Measurements from ENCODE around the gene ZSWIM4.
"Not testable (repeated sequence)": the region's sequence is repeated elsewhere in the genome, so short reads cannot be mapped to it uniquely, and the experiment has no call there.

Gene ZSWIM4

GRCh38 chr19:13778398-13778797, 16.8 kb upstream of the ZSWIM4 start:
- no peak for DNase-seq (ENCODE audit: low spot score)
- TF ChIP-seq CTCF (IDR thresholded peaks at IDR 0.05; ENCODE audit: borderline replicate concordance, control extremely low read depth, extremely low read depth, insufficient read depth, missing control alignments) = no peak
- in situ Hi-C loops (cut with MboI; ENCODE audit: low sequenced_read_pairs, unreplicated experiment) = no loop called here

DNA sequence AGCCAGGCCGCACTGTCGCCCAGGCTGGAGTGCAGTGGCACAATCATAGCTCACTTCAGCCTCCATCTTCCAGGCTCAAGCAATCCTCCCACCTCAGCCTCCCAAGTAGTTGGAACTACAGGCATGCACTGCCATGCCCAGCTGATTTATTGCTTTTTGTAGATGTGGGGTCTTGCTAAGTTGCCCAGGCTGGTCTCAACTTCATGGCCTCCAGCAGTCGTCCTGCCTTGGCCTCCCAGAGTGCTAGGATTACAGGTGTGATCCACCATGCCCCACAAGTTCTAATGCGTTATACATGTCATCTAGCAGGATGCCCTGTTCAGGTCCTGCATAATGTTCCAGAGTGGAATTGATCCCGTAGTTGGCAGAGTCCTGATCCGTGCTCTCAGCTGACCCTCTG, 16.4 kb upstream of the ZSWIM4 start:
- in situ Hi-C loops (cut with MboI; ENCODE audit: low sequenced_read_pairs, unreplicated experiment) = no loop called here
- no peak for TF ChIP-seq CTCF (IDR thresholded peaks at IDR 0.05; ENCODE audit: borderline replicate concordance, control extremely low read depth, extremely low read depth, insufficient read depth, missing control alignments)
- DNase-seq (ENCODE audit: low spot score) = no peak

DNA sequence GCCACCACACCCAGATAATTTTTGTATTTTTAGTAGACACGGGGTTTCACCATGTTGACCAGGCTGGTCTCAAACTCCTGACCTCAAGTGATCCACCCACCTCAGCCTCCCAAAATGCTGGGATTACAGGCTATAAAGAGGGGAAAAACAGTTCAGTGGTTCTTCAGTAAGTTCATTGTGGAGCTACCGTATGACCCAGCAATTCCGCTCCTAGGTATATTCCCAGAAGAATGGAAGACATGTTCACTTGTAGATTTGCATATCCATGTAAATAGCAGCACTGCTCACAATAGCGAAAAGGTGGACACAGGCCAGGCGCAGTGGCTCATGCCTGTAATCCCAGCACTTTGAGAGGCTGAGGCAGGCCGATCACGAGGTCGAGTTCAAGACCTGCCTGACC, 15.4 kb upstream of the ZSWIM4 start:
- in situ Hi-C loops (cut with MboI; ENCODE audit: low sequenced_read_pairs, unreplicated experiment) = loop anchor here (5.0 kb wide), 1 partner anchor 83 kb away; no protein-coding TSS in a partner anchor
- not testable (repeated sequence) for DNase-seq (ENCODE audit: low spot score)

GRCh38 chr19:13781547-13781946, 13.7 kb upstream of the ZSWIM4 start:
- no peak for TF ChIP-seq CTCF (IDR thresholded peaks at IDR 0.05; ENCODE audit: borderline replicate concordance, control extremely low read depth, extremely low read depth, insufficient read depth, missing control alignments)
- in situ Hi-C loops (cut with MboI; ENCODE audit: low sequenced_read_pairs, unreplicated experiment) = loop anchor here (5.0 kb wide), 1 partner anchor 81 kb away; no protein-coding TSS in a partner anchor
- no peak for DNase-seq (ENCODE audit: low spot score)

- no peak for DNase-seq (ENCODE audit: low spot score)
- in situ Hi-C loops (cut with MboI; ENCODE audit: low sequenced_read_pairs, unreplicated experiment) = loop anchor here (5.0 kb wide), 1 partner anchor 80 kb away; no protein-coding TSS in a partner anchor
- no peak for TF ChIP-seq CTCF (IDR thresholded peaks at IDR 0.05; ENCODE audit: borderline replicate concordance, control extremely low read depth, extremely low read depth, insufficient read depth, missing control alignments)
These were observed 12.7 kb upstream of the ZSWIM4 start for GRCh38 chr19:13782537-13782936.

DNA sequence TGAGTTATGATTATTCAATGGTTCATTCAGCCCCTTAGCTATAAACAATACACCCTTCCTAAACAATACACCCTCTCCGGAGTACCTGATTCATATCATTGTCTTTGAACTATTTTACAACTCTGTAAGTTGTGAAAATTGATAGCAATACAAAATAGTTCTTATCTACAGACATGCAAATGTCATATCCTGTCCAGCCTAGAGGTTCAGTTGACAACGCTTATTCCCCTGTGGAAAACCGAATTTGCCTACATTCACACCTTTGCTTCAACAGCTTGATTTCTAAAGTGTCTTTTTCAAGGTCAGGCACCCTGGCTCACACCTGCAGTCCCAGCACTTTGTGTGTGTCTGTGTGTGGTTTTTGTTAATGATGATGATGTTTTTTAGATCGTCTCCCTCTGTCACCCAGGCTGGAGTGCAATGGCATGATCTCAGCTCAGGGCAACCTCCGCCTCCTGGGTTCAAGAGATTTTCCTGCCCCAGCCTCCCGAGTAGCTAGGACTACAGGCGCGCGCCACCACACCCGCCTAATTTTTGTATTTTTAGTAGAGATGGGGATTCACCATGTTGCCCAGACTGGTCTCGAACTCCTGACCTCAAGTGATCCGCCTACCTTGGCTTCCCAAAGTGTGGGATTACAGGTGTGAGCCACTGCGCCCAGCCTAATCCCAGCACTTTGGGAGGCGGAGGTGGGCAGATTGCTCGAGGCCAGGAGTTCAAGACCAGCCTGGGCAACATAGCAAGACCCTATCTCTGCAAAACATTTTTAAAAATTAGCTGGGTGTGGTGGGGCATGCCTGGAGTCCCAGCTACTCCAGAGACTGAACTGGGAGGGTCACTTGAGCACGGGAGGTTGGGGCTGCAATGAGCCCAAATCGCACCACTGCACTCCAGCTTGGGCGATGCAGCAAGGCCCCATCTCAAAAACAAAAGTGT, 11.4 kb upstream of the ZSWIM4 start:
- in situ Hi-C loops (cut with MboI; ENCODE audit: low sequenced_read_pairs, unreplicated experiment) = loop anchor here (5.0 kb wide), 1 partner anchor 78 kb away; no protein-coding TSS in a partner anchor
- no peak for TF ChIP-seq CTCF (IDR thresholded peaks at IDR 0.05; ENCODE audit: borderline replicate concordance, control extremely low read depth, extremely low read depth, insufficient read depth, missing control alignments)
- DNase-seq (ENCODE audit: low spot score) = no peak

All from GM13976 (cell line).